Tongue (tissue), 1 donor: ENCODE data around the gene BRD9. TPM values are rescaled to one million over a fixed set of nuclear protein-coding genes. Genes with fewer than 3 reads are reported as not detected.

Experiments
- total RNA-seq: library from RNA; depleted of rRNA; stranded (reverse); fragments of >200 nt; gene quantifications from one replicate; pipeline ENCODE4 v1.2.3, GENCODE V29; 2014

Gene BRD9
- total RNA-seq, 1 donor from 2014 or later = 35.3 TPM

Other genes starting within 250 kb of the BRD9 start
- 10.5 TPM for gene TPPP, start 199.4 kb downstream of the BRD9 start, total RNA-seq
- 5.3 TPM for gene ZDHHC11B, start 108.1 kb downstream of the BRD9 start, total RNA-seq
- 25.2 TPM for gene ZDHHC11, start 41.8 kb downstream of the BRD9 start, total RNA-seq
- 5.8 TPM for gene TRIP13, start 83 bp upstream of the BRD9 start, total RNA-seq
- gene NKD2, start 116.0 kb upstream of the BRD9 start, total RNA-seq = 7.3 TPM
- 25.2 TPM for gene SLC12A7, start 219.3 kb upstream of the BRD9 start, total RNA-seq